Sigmoid colon (tissue), 4 donors: ENCODE results near the gene GTPBP8.

ENCODE experiments used
- POLR2A ChIP-seq, 2 donors: fragments of 450-650 bp; IDR thresholded peaks; one replicate each; pipeline ENCODE4 v1.6.1; 2016; ENCODE audit warnings: antibody characterized with exemption in 2 of 2, mild to moderate bottlenecking in 2 of 2, moderate library complexity in 2 of 2
- POLR2AphosphoS5 ChIP-seq, 4 donors: sonication (generic); formaldehyde crosslinking; IDR thresholded peaks; one replicate each; pipeline ENCODE4 v1.6.1; 2017; ENCODE audit warnings: antibody characterized with exemption in 4 of 4
- TF ChIP-seq, protein P1 (sequence below), 4 experiments: fragments of 450-650 bp in 3 of 4; fragments of 200-600 bp in 1 of 4; IDR thresholded peaks; one replicate each; pipeline ENCODE4 v1.5.1; 2016 to 2019; ENCODE audit warnings: antibody characterized with exemption in 4 of 4, mild to moderate bottlenecking in 3 of 4, moderate library complexity in 2 of 4

DNA sequence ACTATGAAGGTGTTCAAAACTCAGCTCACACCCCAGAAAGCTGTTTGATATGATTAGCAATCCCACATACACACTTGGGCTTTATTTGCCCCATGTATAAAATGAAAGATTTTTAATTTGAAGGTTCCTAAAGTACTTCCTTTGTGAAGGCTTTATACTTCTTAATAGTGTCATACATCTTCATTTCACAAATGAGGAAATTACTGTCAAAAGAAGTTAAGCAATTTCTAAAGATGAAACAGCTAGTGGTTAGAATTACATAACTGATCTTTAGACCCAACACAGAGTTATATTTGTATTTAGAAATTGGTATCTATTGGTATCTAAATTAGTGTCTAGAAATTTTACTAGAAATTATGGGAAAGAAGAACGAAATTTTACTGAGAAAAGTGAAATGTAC lies 23.0 kb upstream of the GTPBP8 start:
- TF ChIP-seq, protein P1, sequence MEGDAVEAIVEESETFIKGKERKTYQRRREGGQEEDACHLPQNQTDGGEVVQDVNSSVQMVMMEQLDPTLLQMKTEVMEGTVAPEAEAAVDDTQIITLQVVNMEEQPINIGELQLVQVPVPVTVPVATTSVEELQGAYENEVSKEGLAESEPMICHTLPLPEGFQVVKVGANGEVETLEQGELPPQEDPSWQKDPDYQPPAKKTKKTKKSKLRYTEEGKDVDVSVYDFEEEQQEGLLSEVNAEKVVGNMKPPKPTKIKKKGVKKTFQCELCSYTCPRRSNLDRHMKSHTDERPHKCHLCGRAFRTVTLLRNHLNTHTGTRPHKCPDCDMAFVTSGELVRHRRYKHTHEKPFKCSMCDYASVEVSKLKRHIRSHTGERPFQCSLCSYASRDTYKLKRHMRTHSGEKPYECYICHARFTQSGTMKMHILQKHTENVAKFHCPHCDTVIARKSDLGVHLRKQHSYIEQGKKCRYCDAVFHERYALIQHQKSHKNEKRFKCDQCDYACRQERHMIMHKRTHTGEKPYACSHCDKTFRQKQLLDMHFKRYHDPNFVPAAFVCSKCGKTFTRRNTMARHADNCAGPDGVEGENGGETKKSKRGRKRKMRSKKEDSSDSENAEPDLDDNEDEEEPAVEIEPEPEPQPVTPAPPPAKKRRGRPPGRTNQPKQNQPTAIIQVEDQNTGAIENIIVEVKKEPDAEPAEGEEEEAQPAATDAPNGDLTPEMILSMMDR (IDR thresholded peaks at IDR 0.05), result no peak
- TF ChIP-seq POLR2A (IDR thresholded peaks at IDR 0.05), result no peak
- no peak for TF ChIP-seq POLR2AphosphoS5 (IDR thresholded peaks at IDR 0.05)
